HCT116 (cell line): Measurements from ENCODE around the gene RYR3.

Experiments
- CEBPB ChIP-seq: IDR thresholded peaks from 2 replicates; pipeline ENCODE4 v1.6.1; 2012; ENCODE audit warnings: low read depth
- EZH2 ChIP-seq: fragments of 200-600 bp; sonication (generic); IDR thresholded peaks from 2 replicates; pipeline ENCODE4 v1.6.1; 2017; ENCODE audit warnings: antibody characterized with exemption, mixed run types
- JUND ChIP-seq: IDR thresholded peaks from 2 replicates; pipeline ENCODE4 v1.6.1; 2012
- POLR2A ChIP-seq: IDR thresholded peaks from 2 replicates; pipeline ENCODE4 v1.7.0; 2011; ENCODE audit warnings: borderline replicate concordance; ENCODE audit not compliant: insufficient read depth, insufficient read length; ENCODE audit errors: extremely low read depth
- POLR2AphosphoS5 ChIP-seq: IDR thresholded peaks from 2 replicates; pipeline ENCODE4 v1.6.1; 2011; ENCODE audit warnings: mild to moderate bottlenecking, low read depth, low read length, moderate library complexity
- SIN3A ChIP-seq: IDR thresholded peaks from 2 replicates; pipeline ENCODE4 v1.6.1; 2012; ENCODE audit warnings: low read depth
- SRF ChIP-seq: IDR thresholded peaks from 2 replicates; pipeline ENCODE4 v1.6.1; 2012; ENCODE audit warnings: low read depth
- YY1 ChIP-seq: IDR thresholded peaks from 2 replicates; pipeline ENCODE4 v1.6.1; 2011; ENCODE audit warnings: low read length, low read depth, moderate library complexity, mild to moderate bottlenecking; ENCODE audit not compliant: insufficient replicate concordance; ENCODE audit errors: extremely low read depth
- ZBTB33 ChIP-seq: IDR thresholded peaks from 2 replicates; pipeline ENCODE4 v1.6.1; 2011; ENCODE audit warnings: mild to moderate bottlenecking, low read length, moderate library complexity; ENCODE audit not compliant: insufficient replicate concordance; ENCODE audit errors: extremely low read depth
- ZNF274 ChIP-seq: fragments of 200-500 bp; sonication (Bioruptor generic); IDR thresholded peaks from 2 replicates; pipeline ENCODE4 v1.6.1; 2014; ENCODE audit warnings: mild to moderate bottlenecking, low read depth, low read length, inconsistent platforms
- TF ChIP-seq, protein P1 (sequence below), 3 experiments: fragments of 200-600 bp in 1 of 3; sonication (generic) in 1 of 3; IDR thresholded peaks in 2 of 3; conservative IDR thresholded peaks in 1 of 3; 2 replicates each; pipeline ENCODE4 v1.5.1; 2012 to 2017; ENCODE audit warnings: low read depth in 2 of 3, low read length in 2 of 3, antibody characterized with exemption in 1 of 3, borderline replicate concordance in 1 of 3, control low read depth in 1 of 3, mild to moderate bottlenecking in 1 of 3, mixed read lengths in 1 of 3, mixed run types in 1 of 3, moderate library complexity in 1 of 3; ENCODE audit not compliant: insufficient read depth in 1 of 3
- TF ChIP-seq, protein P2 (sequence below): IDR thresholded peaks from 2 replicates; pipeline ENCODE4 v1.6.1; 2012
- TF ChIP-seq, protein P3 (sequence below): IDR thresholded peaks from 2 replicates; pipeline ENCODE4 v1.6.1; 2012
- TF ChIP-seq, protein P4 (sequence below): IDR thresholded peaks from 2 replicates; pipeline ENCODE4 v1.6.1; 2012; ENCODE audit warnings: low read depth

DNA sequence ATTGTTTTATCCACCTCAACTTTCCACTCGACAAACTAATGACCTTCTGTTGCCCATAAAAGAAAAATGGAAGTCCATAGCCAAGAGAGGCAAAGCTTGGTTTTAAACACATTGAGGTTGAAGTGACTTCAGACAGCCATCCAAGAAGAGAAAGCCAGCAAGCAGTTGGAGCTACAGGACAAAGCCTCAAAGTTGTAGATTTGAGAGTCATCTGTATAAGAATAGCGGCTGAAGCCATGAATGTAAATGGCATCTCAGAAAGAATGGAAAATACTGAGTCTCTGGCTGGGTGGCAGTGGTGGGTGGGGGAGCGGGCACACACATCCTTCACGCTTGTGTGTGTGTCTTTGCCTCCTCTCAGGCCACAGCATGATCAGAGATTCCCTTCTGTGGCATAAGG is 533.4 kb downstream of the RYR3 start:
- TF ChIP-seq, protein P1, sequence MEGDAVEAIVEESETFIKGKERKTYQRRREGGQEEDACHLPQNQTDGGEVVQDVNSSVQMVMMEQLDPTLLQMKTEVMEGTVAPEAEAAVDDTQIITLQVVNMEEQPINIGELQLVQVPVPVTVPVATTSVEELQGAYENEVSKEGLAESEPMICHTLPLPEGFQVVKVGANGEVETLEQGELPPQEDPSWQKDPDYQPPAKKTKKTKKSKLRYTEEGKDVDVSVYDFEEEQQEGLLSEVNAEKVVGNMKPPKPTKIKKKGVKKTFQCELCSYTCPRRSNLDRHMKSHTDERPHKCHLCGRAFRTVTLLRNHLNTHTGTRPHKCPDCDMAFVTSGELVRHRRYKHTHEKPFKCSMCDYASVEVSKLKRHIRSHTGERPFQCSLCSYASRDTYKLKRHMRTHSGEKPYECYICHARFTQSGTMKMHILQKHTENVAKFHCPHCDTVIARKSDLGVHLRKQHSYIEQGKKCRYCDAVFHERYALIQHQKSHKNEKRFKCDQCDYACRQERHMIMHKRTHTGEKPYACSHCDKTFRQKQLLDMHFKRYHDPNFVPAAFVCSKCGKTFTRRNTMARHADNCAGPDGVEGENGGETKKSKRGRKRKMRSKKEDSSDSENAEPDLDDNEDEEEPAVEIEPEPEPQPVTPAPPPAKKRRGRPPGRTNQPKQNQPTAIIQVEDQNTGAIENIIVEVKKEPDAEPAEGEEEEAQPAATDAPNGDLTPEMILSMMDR (IDR thresholded peaks at IDR 0.05 in 2 of 3, conservative IDR thresholded peaks at IDR 0.05 in 1 of 3; ENCODE audit: borderline replicate concordance in 1 of 3, insufficient read depth in 1 of 3, low read depth in 2 of 3, low read length in 2 of 3), result no peak
- TF ChIP-seq ZBTB33, result no peak
- TF ChIP-seq, protein P2, sequence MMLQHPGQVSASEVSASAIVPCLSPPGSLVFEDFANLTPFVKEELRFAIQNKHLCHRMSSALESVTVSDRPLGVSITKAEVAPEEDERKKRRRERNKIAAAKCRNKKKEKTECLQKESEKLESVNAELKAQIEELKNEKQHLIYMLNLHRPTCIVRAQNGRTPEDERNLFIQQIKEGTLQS, result no peak
- TF ChIP-seq POLR2AphosphoS5, result no peak
- no peak for TF ChIP-seq POLR2A
- TF ChIP-seq JUND, result no peak
- TF ChIP-seq YY1, result no peak
- TF ChIP-seq CEBPB, result no peak
- TF ChIP-seq, protein P3, sequence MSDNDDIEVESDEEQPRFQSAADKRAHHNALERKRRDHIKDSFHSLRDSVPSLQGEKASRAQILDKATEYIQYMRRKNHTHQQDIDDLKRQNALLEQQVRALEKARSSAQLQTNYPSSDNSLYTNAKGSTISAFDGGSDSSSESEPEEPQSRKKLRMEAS, result no peak
- TF ChIP-seq, protein P4, sequence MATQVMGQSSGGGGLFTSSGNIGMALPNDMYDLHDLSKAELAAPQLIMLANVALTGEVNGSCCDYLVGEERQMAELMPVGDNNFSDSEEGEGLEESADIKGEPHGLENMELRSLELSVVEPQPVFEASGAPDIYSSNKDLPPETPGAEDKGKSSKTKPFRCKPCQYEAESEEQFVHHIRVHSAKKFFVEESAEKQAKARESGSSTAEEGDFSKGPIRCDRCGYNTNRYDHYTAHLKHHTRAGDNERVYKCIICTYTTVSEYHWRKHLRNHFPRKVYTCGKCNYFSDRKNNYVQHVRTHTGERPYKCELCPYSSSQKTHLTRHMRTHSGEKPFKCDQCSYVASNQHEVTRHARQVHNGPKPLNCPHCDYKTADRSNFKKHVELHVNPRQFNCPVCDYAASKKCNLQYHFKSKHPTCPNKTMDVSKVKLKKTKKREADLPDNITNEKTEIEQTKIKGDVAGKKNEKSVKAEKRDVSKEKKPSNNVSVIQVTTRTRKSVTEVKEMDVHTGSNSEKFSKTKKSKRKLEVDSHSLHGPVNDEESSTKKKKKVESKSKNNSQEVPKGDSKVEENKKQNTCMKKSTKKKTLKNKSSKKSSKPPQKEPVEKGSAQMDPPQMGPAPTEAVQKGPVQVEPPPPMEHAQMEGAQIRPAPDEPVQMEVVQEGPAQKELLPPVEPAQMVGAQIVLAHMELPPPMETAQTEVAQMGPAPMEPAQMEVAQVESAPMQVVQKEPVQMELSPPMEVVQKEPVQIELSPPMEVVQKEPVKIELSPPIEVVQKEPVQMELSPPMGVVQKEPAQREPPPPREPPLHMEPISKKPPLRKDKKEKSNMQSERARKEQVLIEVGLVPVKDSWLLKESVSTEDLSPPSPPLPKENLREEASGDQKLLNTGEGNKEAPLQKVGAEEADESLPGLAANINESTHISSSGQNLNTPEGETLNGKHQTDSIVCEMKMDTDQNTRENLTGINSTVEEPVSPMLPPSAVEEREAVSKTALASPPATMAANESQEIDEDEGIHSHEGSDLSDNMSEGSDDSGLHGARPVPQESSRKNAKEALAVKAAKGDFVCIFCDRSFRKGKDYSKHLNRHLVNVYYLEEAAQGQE, result no peak
- no peak for TF ChIP-seq SRF
- no peak for TF ChIP-seq EZH2
- no peak for TF ChIP-seq ZNF274
- no peak for TF ChIP-seq SIN3A
